H1 (cell line): Measurements from ENCODE around the gene ATE1. TPM values are rescaled to one million over a fixed set of nuclear protein-coding genes. Genes with fewer than 3 reads are reported as not detected.

Experiments
- CTCF ChIA-PET: fragments of 300-600 bp; sonication (Branson Sonifier 250); formaldehyde crosslinking; loops from one replicate; lab custom pipeline; 2021; ENCODE audit not compliant: partially characterized antibody; lab: Charles Lee
- POLR2A ChIA-PET: fragments of 300-600 bp; sonication (Branson Sonifier 250); formaldehyde crosslinking; loops from one replicate; lab custom pipeline; 2021; ENCODE audit warnings: inconsistent platforms; ENCODE audit not compliant: partially characterized antibody; lab: Charles Lee
- DNase-seq, 2 experiments: peaks; one replicate each; pipeline versions ENCODE4 v3.0.0 to v3.0.0-alpha.2; 2010 to 2022; ENCODE audit warnings: low spot score in 2 of 2, low read depth in 1 of 2, mixed read lengths in 1 of 2
- FAIRE-seq: peaks from 2 replicates; lab custom pipeline; 2011; peaks lifted over from hg19 to GRCh38; lab: Jason Lieb, UNC
- H2AFZ ChIP-seq: 2 replicates; pipeline ENCODE4 v1.8.1; 2012; ENCODE audit warnings: low read length, inconsistent platforms
- H2AK5ac ChIP-seq: 2 replicates; pipeline ENCODE4 v1.6.1; 2013; ENCODE audit warnings: low read depth, low read length
- H2BK120ac ChIP-seq: replicated peaks from 2 replicates; pipeline ENCODE3; 2013; ENCODE audit warnings: low read depth, low read length, inconsistent platforms
- H2BK12ac ChIP-seq: 2 replicates; pipeline ENCODE4 v1.6.1; 2013; ENCODE audit warnings: low read depth, low read length
- H2BK15ac ChIP-seq: 2 replicates; pipeline ENCODE4 v1.6.1; 2013; ENCODE audit warnings: low read length
- H2BK20ac ChIP-seq: 2 replicates; pipeline ENCODE4 v1.6.1; 2013; ENCODE audit warnings: low read length
- H2BK5ac ChIP-seq: 2 replicates; pipeline ENCODE4 v1.6.1; 2013; ENCODE audit warnings: low read depth, low read length
- H3K14ac ChIP-seq: 2 replicates; pipeline ENCODE4 v1.6.1; 2013; ENCODE audit warnings: inconsistent platforms; ENCODE audit not compliant: insufficient read length
- H3K18ac ChIP-seq: 2 replicates; pipeline ENCODE4 v1.6.1; 2013; ENCODE audit warnings: low read length; ENCODE audit errors: extremely low read depth
- H3K23ac ChIP-seq: 2 replicates; pipeline ENCODE4 v1.6.1; 2013; ENCODE audit warnings: inconsistent platforms; ENCODE audit not compliant: insufficient read length
- H3K23me2 ChIP-seq: 2 replicates; pipeline ENCODE4 v1.6.1; 2013; ENCODE audit warnings: low read depth, low read length
- H3K27ac ChIP-seq: 2 replicates; pipeline ENCODE4 v1.6.1; 2011; ENCODE audit warnings: low read depth, low read length, inconsistent platforms
- H3K27me3 ChIP-seq, 4 experiments: replicated peaks in 1 of 4; 1 replicate in 1 of 4; 2 replicates in 3 of 4; pipeline versions ENCODE4 v1.6.1 to v1.8.1; 2011 to 2013; ENCODE audit warnings: low read length in 3 of 4, mild to moderate bottlenecking in 3 of 4, inconsistent platforms in 2 of 4, mixed read lengths in 2 of 4, moderate library complexity in 1 of 4; ENCODE audit not compliant: control insufficient read depth in 3 of 4, insufficient read depth in 3 of 4; ENCODE audit errors: extremely low read depth in 1 of 4
- H3K36me3 ChIP-seq, 4 experiments: 2 replicates each; pipeline versions ENCODE4 v1.6.1 to v1.8.1; 2011 to 2013; ENCODE audit warnings: mild to moderate bottlenecking in 4 of 4, low read length in 3 of 4, moderate library complexity in 2 of 4, control low read depth in 1 of 4, inconsistent platforms in 1 of 4; ENCODE audit not compliant: insufficient read depth in 4 of 4, control insufficient read depth in 2 of 4
- H3K4ac ChIP-seq: replicated peaks from 2 replicates; pipeline ENCODE3; 2013; ENCODE audit warnings: low read length, low read depth, mixed read lengths, inconsistent platforms; ENCODE audit not compliant: insufficient read length
- H3K4me1 ChIP-seq, 4 experiments: replicated peaks in 1 of 4; 1 replicate in 1 of 4; 2 replicates in 3 of 4; pipeline versions ENCODE4 v1.6.1 to v1.8.1; 2011 to 2013; ENCODE audit warnings: low read length in 3 of 4, inconsistent platforms in 2 of 4, mixed read lengths in 1 of 4; ENCODE audit not compliant: insufficient read depth in 4 of 4, control insufficient read depth in 3 of 4
- H3K4me2 ChIP-seq, 2 experiments: 2 replicates each; pipeline versions ENCODE4 v1.6.1 to v1.8.1; 2011 to 2013; ENCODE audit warnings: low read depth in 2 of 2, low read length in 2 of 2, control low read depth in 1 of 2, inconsistent platforms in 1 of 2, mild to moderate bottlenecking in 1 of 2; ENCODE audit not compliant: insufficient read depth in 1 of 2
- H3K4me3 ChIP-seq, 4 experiments: fragments of 200-600, 300-600 bp in 1 of 4; sonication (generic), shearing (Covaris generic), sonication (Bioruptor Twin) in 1 of 4; 2 replicates each; pipeline versions ENCODE4 v1.5.1 to v1.8.1; 2011 to 2016; ENCODE audit warnings: low read length in 4 of 4, low read depth in 3 of 4, control low read depth in 2 of 4, inconsistent platforms in 2 of 4, mild to moderate bottlenecking in 2 of 4, mixed read lengths in 1 of 4, moderate library complexity in 1 of 4; ENCODE audit not compliant: insufficient read depth in 2 of 4; ENCODE audit errors: extremely low read depth in 1 of 4
- H3K56ac ChIP-seq: replicated peaks from 2 replicates; pipeline ENCODE3; 2013; ENCODE audit warnings: low read depth, mild to moderate bottlenecking, mixed read lengths, low read length, inconsistent platforms; ENCODE audit not compliant: insufficient read length
- H3K79me1 ChIP-seq: 2 replicates; pipeline ENCODE4 v1.6.1; 2013; ENCODE audit warnings: low read depth, low read length, control low read depth
- H3K79me2 ChIP-seq, 2 experiments: 2 replicates each; pipeline versions ENCODE4 v1.6.1 to v1.8.1; 2012 to 2013; ENCODE audit warnings: low read length in 2 of 2, mild to moderate bottlenecking in 2 of 2, inconsistent platforms in 1 of 2; ENCODE audit not compliant: insufficient read depth in 2 of 2, control insufficient read depth in 1 of 2
- H3K9ac ChIP-seq, 4 experiments: replicated peaks in 1 of 4; 1 replicate in 1 of 4; 2 replicates in 3 of 4; pipeline versions ENCODE4 v1.6.1 to v1.8.1; 2011 to 2013; ENCODE audit warnings: low read depth in 3 of 4, low read length in 3 of 4, control low read depth in 2 of 4, mild to moderate bottlenecking in 2 of 4, moderate library complexity in 2 of 4, inconsistent platforms in 1 of 4; ENCODE audit errors: extremely low read depth in 1 of 4
- H3K9me3 ChIP-seq, 2 experiments: 2 replicates each; pipeline versions ENCODE4 v1.6.1 to v1.8.1; 2012 to 2013; ENCODE audit warnings: mild to moderate bottlenecking in 2 of 2, moderate library complexity in 2 of 2, control low read depth in 1 of 2, inconsistent platforms in 1 of 2, low read depth in 1 of 2, low read length in 1 of 2, mixed read lengths in 1 of 2; ENCODE audit not compliant: insufficient read depth in 2 of 2
- H4K20me1 ChIP-seq, 2 experiments: replicated peaks in 1 of 2; 2 replicates each; pipeline versions ENCODE3 to v1.8.1; 2011 to 2013; ENCODE audit warnings: inconsistent platforms in 2 of 2, low read length in 2 of 2, mild to moderate bottlenecking in 1 of 2; ENCODE audit not compliant: insufficient read depth in 2 of 2, control insufficient read depth in 1 of 2
- H4K5ac ChIP-seq: 2 replicates; pipeline ENCODE4 v1.6.1; 2013; ENCODE audit warnings: low read length, low read depth, mixed read lengths, inconsistent platforms; ENCODE audit not compliant: insufficient read length
- H4K8ac ChIP-seq: 2 replicates; pipeline ENCODE4 v1.8.0; 2013; ENCODE audit warnings: mild to moderate bottlenecking, moderate library complexity, low read length, inconsistent platforms; ENCODE audit not compliant: insufficient read depth; ENCODE audit errors: extremely low read depth
- H4K91ac ChIP-seq: replicated peaks from 2 replicates; pipeline ENCODE3; 2013; ENCODE audit warnings: low read length, mixed read lengths, inconsistent platforms; ENCODE audit not compliant: insufficient read length
- CEBPB ChIP-seq: IDR thresholded peaks from 2 replicates; pipeline ENCODE4 v1.6.1; 2012; ENCODE audit warnings: low read depth, low read length
- CHD1 ChIP-seq: IDR thresholded peaks from 2 replicates; pipeline ENCODE4 v1.6.1; 2012; ENCODE audit warnings: low read depth, low read length, improper control_type of control experiment
- CHD2 ChIP-seq: IDR thresholded peaks from 2 replicates; pipeline ENCODE4 v1.6.1; 2012; ENCODE audit warnings: low read length, improper control_type of control experiment
- HDAC6 ChIP-seq: IDR thresholded peaks from one replicate; pipeline ENCODE4 v1.7.1; 2012; ENCODE audit warnings: low read depth, mild to moderate bottlenecking, inconsistent platforms, low read length, moderate library complexity
- KDM1A ChIP-seq: fragments of 200-600, 300-600 bp; sonication (generic); IDR thresholded peaks from 2 replicates; pipeline ENCODE4 v1.7.1; 2016; ENCODE audit warnings: mild to moderate bottlenecking, low read length, borderline replicate concordance
- MAX ChIP-seq: IDR thresholded peaks from 2 replicates; pipeline ENCODE4 v1.6.1; 2012; ENCODE audit warnings: inconsistent platforms
- POU5F1 ChIP-seq: IDR thresholded peaks from 2 replicates; pipeline ENCODE4 v1.6.1; 2011; ENCODE audit warnings: low read depth, mild to moderate bottlenecking, low read length, moderate library complexity
- RNF2 ChIP-seq: fragments of 200-900, 300-1000 bp; sonication (generic); IDR thresholded peaks from 2 replicates; pipeline ENCODE4 v1.7.1; 2016; ENCODE audit warnings: borderline replicate concordance, low read depth, mild to moderate bottlenecking, antibody characterized with exemption, low read length; ENCODE audit not compliant: poor library complexity, severe bottlenecking; ENCODE audit errors: missing control alignments
- SIRT6 ChIP-seq: IDR thresholded peaks from one replicate; pipeline ENCODE4 v1.7.1; 2012; ENCODE audit warnings: low read length, inconsistent platforms
- SP4 ChIP-seq: IDR thresholded peaks from 2 replicates; pipeline ENCODE4 v1.6.1; 2012; ENCODE audit warnings: low read length, inconsistent platforms
- WGBS, 2 experiments: shearing (Covaris generic) in 1 of 2; methylation state at CpG; one replicate each; pipeline versions ENCODE4 v1.1.6 to v1.1.7; 2013 to 2015; ENCODE audit warnings: low lambda C conversion rate in 2 of 2, mixed read lengths in 2 of 2, inconsistent platforms in 1 of 2, low coverage in 1 of 2, missing lambda C conversion rate in 1 of 2; ENCODE audit not compliant: insufficient replicate concordance in 2 of 2, insufficient coverage in 1 of 2, insufficient read length in 1 of 2; ENCODE audit errors: extremely low coverage in 1 of 2, missing lambda C conversion rate in 1 of 2; 5-methylcytosine and 5-hydroxymethylcytosine counted together
- polyA plus RNA-seq, 7 experiments: library from polyadenylated mRNA; depleted of rRNA in 3 of 7; stranded (reverse) in 5 of 7; unstranded in 2 of 7; fragments of >200 nt in 5 of 7; fragments of 200-250 nt in 2 of 7; gene quantifications; 1 replicate in 5 of 7; 2 replicates in 1 of 7; 4 replicates in 1 of 7; pipeline versions ENCODE4 v1.2.1 to v1.2.3, GENCODE V29; 2011 to 2013; ENCODE audit warnings: missing spikeins in 2 of 7, mixed read lengths in 2 of 7
- total RNA-seq: library from RNA; stranded (reverse); fragmentation: NEBNext Ultra II Directional; extraction: Animal tissue kit (Norgen Biotek cat#: 25700); gene quantifications from 2 replicates; pipeline ENCODE4 v1.2.1, GENCODE V29; 2021
- TF ChIP-seq, protein P1 (sequence below): IDR thresholded peaks from 2 replicates; pipeline ENCODE4 v1.6.1; 2012; ENCODE audit warnings: inconsistent platforms

The ATE1 gene
- total and polyA plus RNA-seq, 2 of the 8 experiments (the other 6 are each of a cell fraction or from before 2014, with no cell fraction given) = 8.8 to 26.9 TPM

- POLR2A ChIA-PET = no interaction called here
- TF ChIP-seq CHD2 = no peak
- TF ChIP-seq CEBPB = no peak
- no peak for TF ChIP-seq SP4
- TF ChIP-seq HDAC6 = no peak
- TF ChIP-seq SIRT6 = no peak
- no peak for TF ChIP-seq RNF2
- TF ChIP-seq, protein P1, sequence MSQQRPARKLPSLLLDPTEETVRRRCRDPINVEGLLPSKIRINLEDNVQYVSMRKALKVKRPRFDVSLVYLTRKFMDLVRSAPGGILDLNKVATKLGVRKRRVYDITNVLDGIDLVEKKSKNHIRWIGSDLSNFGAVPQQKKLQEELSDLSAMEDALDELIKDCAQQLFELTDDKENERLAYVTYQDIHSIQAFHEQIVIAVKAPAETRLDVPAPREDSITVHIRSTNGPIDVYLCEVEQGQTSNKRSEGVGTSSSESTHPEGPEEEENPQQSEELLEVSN = no peak
- no peak for TF ChIP-seq KDM1A
- TF ChIP-seq MAX = no peak
- TF ChIP-seq POU5F1 = no peak
- no peak for TF ChIP-seq CHD1
These were observed 155.9 kb downstream of the ATE1 start for GRCh38 chr10:121771966-121772365.

More at GRCh38 chr10:121771966-121772365, 155.9 kb downstream of the ATE1 start:
- no peak overlapping the region for H3K9ac ChIP-seq
- no peak overlapping the region for H3K23ac ChIP-seq
- no peak overlapping the region for H2BK120ac ChIP-seq
- no peak overlapping the region for H2AK5ac ChIP-seq
- H2AFZ ChIP-seq = no peak overlapping the region
- H4K91ac ChIP-seq = no peak overlapping the region
- H3K18ac ChIP-seq = no peak overlapping the region
- H3K4me3 ChIP-seq = no peak overlapping the region
- peaks cover 0 to 3% (median 0%) of the 10 kb centered on the region in 4 experiments; a peak in 1 of 7 replicates for H3K4me1 ChIP-seq
- no peak overlapping the region for H4K5ac ChIP-seq
- no peak overlapping the region for H2BK5ac ChIP-seq
- no peak overlapping the region for H3K14ac ChIP-seq
- CTCF ChIA-PET = interaction anchor here (0.9 kb wide), 1 partner anchor 11 kb away, joined by 3 read pairs; no protein-coding TSS in a partner anchor
- H3K27me3 ChIP-seq = no peaks in the 10 kb centered on the region
- no peak overlapping the region for H2BK20ac ChIP-seq
- no peak overlapping the region for H2BK12ac ChIP-seq
- H4K8ac ChIP-seq = no peak overlapping the region
- no peaks in the 10 kb centered on the region for H3K79me1 ChIP-seq
- DNase-seq (no peak), FAIRE-seq (no peak)
- no peak overlapping the region for H3K56ac ChIP-seq
- no peaks in the 10 kb centered on the region for H3K36me3 ChIP-seq
- no peak overlapping the region for H3K4me2 ChIP-seq
- H2BK15ac ChIP-seq = no peak overlapping the region
- H3K23me2 ChIP-seq = no peaks in the 10 kb centered on the region; the same call in 1 of the 2 replicates
- 73% methylated on average over 5 of the region's 5 CpGs; no CpG with 5 or more reads in 1 of the 2 experiments for WGBS, 2 experiments
- no peaks in the 10 kb centered on the region; a peak in 1 of 4 replicates for H3K9me3 ChIP-seq
- H3K79me2 ChIP-seq = no peaks in the 10 kb centered on the region
- no peak overlapping the region for H3K27ac ChIP-seq
- H4K20me1 ChIP-seq = no peaks in the 10 kb centered on the region
- H3K4ac ChIP-seq = no peak overlapping the region
